GM19372 (cell line): ENCODE measurements around the gene SEPTIN12.
"Not testable (repeated sequence)": the region's sequence is repeated elsewhere in the genome, so short reads cannot be mapped to it uniquely, and the experiment has no call there.

Source experiments
- ATAC-seq: cut with Tn5 transposase; IDR thresholded peaks from one replicate; pipeline ENCODE4 v1.9.1; 2021; ENCODE audit warnings: mild to moderate bottlenecking, low read depth, moderate library complexity; ENCODE audit not compliant: unreplicated experiment

Gene SEPTIN12

GRCh38 chr16:4760221-4760910, 27.8 kb downstream of the SEPTIN12 start:
- ATAC-seq, result no peak

GRCh38 chr16:4755687-4756086, 32.5 kb downstream of the SEPTIN12 start:
- ATAC-seq, result no peak

- no peak for ATAC-seq
Observed at GRCh38 chr16:4754865-4755264, 33.3 kb downstream of the SEPTIN12 start.

GRCh38 chr16:4753227-4753626, 34.9 kb downstream of the SEPTIN12 start:
- ATAC-seq, result no peak

GRCh38 chr16:4752351-4753100, 35.6 kb downstream of the SEPTIN12 start:
- ATAC-seq, result no peak

GRCh38 chr16:4750896-4751295, 37.2 kb downstream of the SEPTIN12 start:
- no peak for ATAC-seq

GRCh38 chr16:4749700-4750257, 38.4 kb downstream of the SEPTIN12 start:
- no peak for ATAC-seq

GRCh38 chr16:4748682-4749411, 39.3 kb downstream of the SEPTIN12 start:
- ATAC-seq, result no peak

GRCh38 chr16:4747906-4748681, 40.1 kb downstream of the SEPTIN12 start:
- ATAC-seq, result no peak

GRCh38 chr16:4746991-4747574, 41.1 kb downstream of the SEPTIN12 start:
- no peak for ATAC-seq

GRCh38 chr16:4746215-4746614, 41.9 kb downstream of the SEPTIN12 start:
- ATAC-seq, result no peak

- ATAC-seq, result no peak
Observed at GRCh38 chr16:4745274-4745569, 42.9 kb downstream of the SEPTIN12 start.

GRCh38 chr16:4744555-4745273, 43.4 kb downstream of the SEPTIN12 start:
- no peak for ATAC-seq

GRCh38 chr16:4743226-4743878, 44.8 kb downstream of the SEPTIN12 start:
- ATAC-seq, result no peak

- ATAC-seq, result not testable (repeated sequence)
Observed at GRCh38 chr16:4738370-4738769, 49.8 kb downstream of the SEPTIN12 start.

GRCh38 chr16:4737545-4737944, 50.6 kb downstream of the SEPTIN12 start:
- no peak for ATAC-seq

- no peak for ATAC-seq
Observed at GRCh38 chr16:4736546-4736945, 51.6 kb downstream of the SEPTIN12 start.

- peak; percentile 58 for ATAC-seq
Observed at GRCh38 chr16:4734730-4735535, 53.2 kb downstream of the SEPTIN12 start.
